Measurements from ENCODE around the gene MSI2. TPM values are rescaled to one million over a fixed set of nuclear protein-coding genes. Genes with fewer than 3 reads are reported as not detected.

Gene MSI2
- total and polyA plus RNA-seq, 7 experiments from 2014 or later = 3.3 to 169 (median 125) TPM

DNA sequence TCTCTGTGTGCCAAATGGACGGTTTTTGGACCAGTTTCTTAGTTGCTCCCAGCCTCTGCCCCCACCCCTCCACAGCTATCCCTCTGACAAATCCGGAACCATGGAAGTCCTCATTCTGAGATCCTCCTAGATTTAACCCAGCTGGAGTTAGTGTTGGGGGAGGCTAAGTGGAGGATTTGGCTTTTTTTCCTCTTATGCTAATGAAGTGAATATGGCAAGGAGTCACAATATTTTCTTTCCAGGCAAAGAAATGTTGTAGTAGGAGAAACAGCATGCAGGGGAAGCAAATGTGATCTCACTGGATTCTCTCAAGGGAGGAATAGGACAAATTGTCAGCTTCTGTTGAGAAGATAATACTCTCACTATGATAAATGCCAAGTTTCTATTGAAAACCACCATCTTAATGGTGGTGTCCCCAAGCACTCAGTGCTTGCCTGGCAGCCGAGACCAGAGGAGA, 159.5 kb downstream of the MSI2 start:
- no peaks in the 10 kb centered on the region for H3K27me3 Mint-ChIP-seq
- DNase-seq = no peak
- peaks cover 12 to 36% (median 29%) of the 10 kb centered on the region in 7 donors for H3K4me1 Mint-ChIP-seq
- H3K4me3 Mint-ChIP-seq = no peak overlapping the region
- H3K27ac Mint-ChIP-seq = peak overlapping the region in 1 of 9 donors; percentile 18
- H3K9me3 Mint-ChIP-seq = peaks cover 0 to 3% (median 0%) of the 10 kb centered on the region in 11 donors
- Histone ChIP-seq H3K4me1 (ENCODE audit: control insufficient read depth in 2 of 2, insufficient read depth in 2 of 2, low read length in 2 of 2) (no peaks in the 10 kb centered on the region), H3K9me3 (ENCODE audit: control insufficient read depth in 2 of 3, low read length in 3 of 3) (no peaks in the 10 kb centered on the region), H3K27me3 (ENCODE audit: control insufficient read depth in 2 of 2, insufficient read depth in 2 of 2, low read length in 2 of 2) (no peaks in the 10 kb centered on the region), H3K36me3 (ENCODE audit: control insufficient read depth in 2 of 3, insufficient read depth in 3 of 3, low read length in 3 of 3) (no peaks in the 10 kb centered on the region), H3K27ac (ENCODE audit: low read depth, low read length) (no peak overlapping the region), H3K4me3 (ENCODE audit: low read length) (no peak overlapping the region)
- ChIA-PET CTCF (no interaction called here), POLR2A (no interaction called here)
- intact Hi-C loops (cut with micrococcal nuclease) = no loop called here
- ATAC-seq = no peak
- peaks cover 9 to 51% (median 19%) of the 10 kb centered on the region in 5 donors for H3K36me3 Mint-ChIP-seq

DNA sequence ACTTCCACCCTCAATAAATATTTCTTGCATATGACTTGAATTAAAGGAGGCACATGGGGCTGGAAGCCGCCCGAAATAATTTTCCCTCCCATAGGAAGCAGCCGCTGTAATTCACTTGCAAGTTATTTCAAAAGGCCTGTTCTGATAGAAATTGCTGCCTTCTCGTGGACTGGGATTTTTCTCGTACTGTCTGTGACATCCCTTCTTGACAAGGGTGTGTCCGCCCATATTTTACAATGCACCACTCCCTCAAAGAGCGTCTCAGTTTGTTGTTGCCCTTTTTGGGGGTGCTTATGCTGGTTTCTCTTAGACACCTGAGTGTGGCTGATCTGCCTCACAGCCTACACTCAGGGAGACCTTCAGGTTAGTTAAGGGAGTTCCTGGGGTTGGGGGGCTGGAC, 160.0 kb downstream of the MSI2 start:
- H3K27me3 Mint-ChIP-seq = no peaks in the 10 kb centered on the region

DNA sequence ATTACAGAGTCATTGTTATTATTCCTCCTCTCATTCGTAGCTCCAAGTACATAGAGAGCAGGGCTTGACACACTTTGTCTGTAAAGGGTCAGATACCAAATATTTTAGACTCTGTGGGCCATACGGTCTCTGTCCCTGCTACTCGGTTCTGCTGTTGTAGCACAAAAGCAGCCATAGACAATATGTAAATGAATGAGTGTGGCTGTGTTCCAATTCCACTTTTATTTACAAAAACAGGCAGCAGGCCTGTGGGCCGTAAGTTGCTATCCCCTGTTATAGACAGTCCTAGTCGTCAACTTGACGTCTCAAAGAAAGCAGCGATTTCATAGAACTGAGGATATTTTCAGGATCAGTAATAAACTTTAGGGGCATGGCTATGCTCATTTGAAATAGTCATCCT, 161.6 kb downstream of the MSI2 start:
- no peak overlapping the region for H3K27ac Mint-ChIP-seq
- Histone ChIP-seq H3K27ac (ENCODE audit: low read depth, low read length) (no peak overlapping the region), H3K4me1 (ENCODE audit: control insufficient read depth in 2 of 2, insufficient read depth in 2 of 2, low read length in 2 of 2) (no peaks in the 10 kb centered on the region), H3K4me3 (ENCODE audit: low read length) (no peak overlapping the region), H3K9me3 (ENCODE audit: control insufficient read depth in 2 of 3, low read length in 3 of 3) (no peaks in the 10 kb centered on the region), H3K27me3 (ENCODE audit: control insufficient read depth in 2 of 2, insufficient read depth in 2 of 2, low read length in 2 of 2) (no peaks in the 10 kb centered on the region), H3K36me3 (ENCODE audit: control insufficient read depth in 2 of 3, insufficient read depth in 3 of 3, low read length in 3 of 3) (no peaks in the 10 kb centered on the region)
- H3K4me1 Mint-ChIP-seq = peaks cover 12 to 44% (median 35%) of the 10 kb centered on the region in 7 donors
- no peaks in the 10 kb centered on the region for H3K27me3 Mint-ChIP-seq
- peaks cover 0 to 3% (median 0%) of the 10 kb centered on the region in 11 donors for H3K9me3 Mint-ChIP-seq
- DNase-seq (no peak), ATAC-seq (no peak)
- intact Hi-C loops (cut with micrococcal nuclease) = no loop called here
- H3K36me3 Mint-ChIP-seq = peaks cover 9 to 55% (median 19%) of the 10 kb centered on the region in 5 donors
- H3K4me3 Mint-ChIP-seq = no peak overlapping the region
- CTCF ChIA-PET = no interaction called here
- POLR2A ChIA-PET = interaction anchor here (0.6 kb wide), 1 partner anchor 44 kb away, joined by 5 read pairs; no protein-coding TSS in a partner anchor

More for the DNA sequence above, 160.0 kb downstream of the MSI2 start:
- peaks cover 9 to 55% (median 19%) of the 10 kb centered on the region in 5 donors for H3K36me3 Mint-ChIP-seq
- Histone ChIP-seq H3K4me3 (ENCODE audit: low read length) (no peak overlapping the region), H3K27ac (ENCODE audit: low read depth, low read length) (no peak overlapping the region), H3K36me3 (ENCODE audit: control insufficient read depth in 2 of 3, insufficient read depth in 3 of 3, low read length in 3 of 3) (no peaks in the 10 kb centered on the region), H3K27me3 (ENCODE audit: control insufficient read depth in 2 of 2, insufficient read depth in 2 of 2, low read length in 2 of 2) (no peaks in the 10 kb centered on the region), H3K9me3 (ENCODE audit: control insufficient read depth in 2 of 3, low read length in 3 of 3) (no peaks in the 10 kb centered on the region), H3K4me1 (ENCODE audit: control insufficient read depth in 2 of 2, insufficient read depth in 2 of 2, low read length in 2 of 2) (no peaks in the 10 kb centered on the region)
- DNase-seq = no peak
- POLR2A ChIA-PET = no interaction called here
- H3K9me3 Mint-ChIP-seq = peaks cover 0 to 3% (median 0%) of the 10 kb centered on the region in 11 donors
- no peak overlapping the region for H3K4me3 Mint-ChIP-seq
- intact Hi-C loops (cut with micrococcal nuclease) = no loop called here
- ATAC-seq = no peak
- peak overlapping the region in 1 of 9 donors; percentile 18 for H3K27ac Mint-ChIP-seq
- H3K4me1 Mint-ChIP-seq = peaks cover 12 to 39% (median 32%) of the 10 kb centered on the region in 7 donors
- CTCF ChIA-PET = no interaction called here

DNA sequence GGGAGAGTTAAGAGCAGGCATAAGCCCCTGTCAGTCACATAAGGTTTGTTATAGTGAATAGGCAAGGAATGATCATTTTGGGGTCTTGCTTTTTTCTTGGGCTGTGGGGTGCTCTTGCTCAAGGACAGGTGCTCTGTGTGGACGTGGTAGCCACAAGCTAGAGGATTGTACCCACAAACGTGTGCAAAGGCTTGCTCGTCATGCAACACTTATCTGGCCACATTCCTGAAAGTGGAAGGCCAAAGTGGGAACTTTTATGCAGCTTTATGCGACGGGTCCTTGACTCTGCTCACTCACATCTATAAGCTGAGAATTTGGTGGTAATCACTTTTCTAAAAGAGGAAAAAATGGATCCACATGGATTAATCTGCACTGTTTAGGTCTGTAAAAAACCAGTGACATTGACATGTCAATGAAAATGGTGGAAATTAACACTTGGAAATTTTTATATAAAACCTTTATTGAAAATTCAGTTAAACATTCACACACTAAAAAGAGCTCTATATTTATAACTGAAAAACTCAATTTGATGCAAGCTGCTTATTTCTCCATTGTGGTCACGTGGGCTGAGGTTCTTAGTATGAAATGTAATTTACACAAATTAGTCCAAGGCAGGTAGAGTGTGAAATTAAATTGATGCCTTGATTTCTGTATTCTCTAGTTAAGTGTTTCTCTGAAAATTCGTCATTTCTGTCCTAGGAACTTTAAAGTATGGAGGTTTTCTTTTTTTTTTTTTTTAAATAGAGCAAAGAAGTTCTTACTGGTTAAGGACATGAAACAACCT, 162.3 kb downstream of the MSI2 start:
- H3K4me1 Mint-ChIP-seq = peaks cover 12 to 51% (median 38%) of the 10 kb centered on the region in 7 donors
- Histone ChIP-seq H3K4me1 (ENCODE audit: control insufficient read depth in 2 of 2, insufficient read depth in 2 of 2, low read length in 2 of 2) (no peaks in the 10 kb centered on the region), H3K27ac (ENCODE audit: low read depth, low read length) (no peak overlapping the region), H3K36me3 (ENCODE audit: control insufficient read depth in 2 of 3, insufficient read depth in 3 of 3, low read length in 3 of 3) (no peaks in the 10 kb centered on the region), H3K4me3 (ENCODE audit: low read length) (no peak overlapping the region), H3K27me3 (ENCODE audit: control insufficient read depth in 2 of 2, insufficient read depth in 2 of 2, low read length in 2 of 2) (no peaks in the 10 kb centered on the region), H3K9me3 (ENCODE audit: control insufficient read depth in 2 of 3, low read length in 3 of 3) (no peaks in the 10 kb centered on the region)
- ChIA-PET CTCF (interaction anchor here (0.6 kb wide), 1 partner anchor 437 kb away, joined by 3 read pairs; no protein-coding TSS in a partner anchor), POLR2A (interaction anchor here (0.6 kb wide), 1 partner anchor 45 kb away, joined by 5 read pairs; no protein-coding TSS in a partner anchor)
- H3K9me3 Mint-ChIP-seq = peaks cover 0 to 3% (median 0%) of the 10 kb centered on the region in 11 donors
- H3K27ac Mint-ChIP-seq = no peak overlapping the region
- no peak for ATAC-seq
- DNase-seq = no peak
- H3K27me3 Mint-ChIP-seq = no peaks in the 10 kb centered on the region
- intact Hi-C loops (cut with micrococcal nuclease) = no loop called here
- H3K4me3 Mint-ChIP-seq = no peak overlapping the region
- H3K36me3 Mint-ChIP-seq = peaks cover 9 to 55% (median 19%) of the 10 kb centered on the region in 5 donors

DNA sequence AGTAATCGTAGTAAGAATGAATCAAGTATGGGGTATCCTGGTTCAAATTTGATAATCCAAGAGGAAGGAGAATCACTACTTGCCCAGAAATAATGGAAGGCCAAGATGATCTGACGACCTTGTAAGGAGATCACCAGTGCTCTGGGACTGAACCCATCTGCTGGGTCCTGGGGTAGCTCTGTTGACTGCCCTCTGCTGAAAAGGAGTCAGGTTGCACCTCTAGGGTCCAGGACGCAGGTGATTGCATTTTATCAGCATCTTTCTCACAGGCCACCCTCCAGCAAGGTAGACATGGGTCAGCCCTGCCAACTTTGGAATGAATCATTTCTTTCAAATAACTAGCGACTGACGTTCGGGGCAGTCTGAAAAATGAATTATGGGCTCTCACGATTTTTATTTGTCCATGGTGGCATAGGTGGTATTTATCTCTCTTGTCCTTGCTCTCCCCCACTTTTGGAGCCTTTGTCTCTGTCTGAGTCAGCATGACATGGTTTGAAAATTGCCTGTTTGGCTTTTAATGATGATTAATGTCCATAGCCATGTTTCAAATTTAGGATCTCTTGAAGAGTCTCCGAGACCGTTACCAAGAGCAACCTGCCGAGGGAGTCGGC, 163.7 kb downstream of the MSI2 start:
- no peak overlapping the region for H3K27ac Mint-ChIP-seq
- POLR2A ChIA-PET = interaction anchor here (0.6 kb wide), 1 partner anchor 75 kb away, joined by 3 read pairs; no protein-coding TSS in a partner anchor

DNA sequence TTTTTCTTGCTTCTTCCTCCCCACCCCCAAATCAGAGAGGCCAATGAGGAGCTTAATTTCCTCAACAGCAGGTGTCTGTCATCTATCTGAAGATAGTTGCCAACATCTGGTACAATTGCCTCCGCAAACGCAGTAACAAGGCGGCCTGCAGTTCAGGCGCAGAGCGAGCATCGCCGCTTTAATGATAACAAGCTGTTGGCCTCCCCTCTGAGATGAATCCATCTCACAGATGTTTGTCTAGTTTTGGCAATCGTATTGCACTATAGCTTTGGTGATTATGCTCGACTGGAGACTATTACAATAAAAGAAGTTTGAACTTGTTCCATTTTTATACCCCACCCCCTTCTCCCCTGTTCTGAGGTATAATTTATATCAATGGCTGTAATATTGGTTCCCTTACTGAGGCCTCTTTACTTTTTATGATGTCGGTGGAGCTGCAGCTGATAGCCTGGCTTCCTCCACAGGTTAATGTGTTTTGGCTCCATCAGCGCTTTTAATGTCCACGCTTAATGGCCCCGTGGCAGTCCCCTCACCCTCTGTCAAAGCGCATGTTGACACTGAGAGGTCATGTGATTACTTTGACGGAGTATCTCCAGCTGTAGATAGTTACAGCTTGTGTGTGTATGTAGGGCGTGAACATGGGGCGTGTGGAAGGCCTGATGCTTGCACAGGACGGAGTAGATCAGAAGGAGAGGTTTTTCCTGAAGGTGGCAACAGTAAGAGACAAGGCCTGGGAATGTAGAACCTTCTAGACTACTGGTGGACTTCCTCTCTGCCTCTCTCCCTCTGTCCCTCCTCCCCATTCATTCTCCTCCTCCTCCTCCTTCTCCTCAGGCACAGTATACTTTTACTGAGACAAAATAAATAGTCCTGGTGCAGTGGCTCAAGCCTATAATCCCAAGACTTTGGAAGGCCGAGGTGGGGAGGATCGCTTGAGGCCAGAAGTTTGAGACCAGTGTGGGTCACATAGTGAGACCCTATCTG, 164.7 kb downstream of the MSI2 start:
- H3K27ac ChIP-seq (ENCODE audit: low read depth, low read length) = no peak overlapping the region
- ChIA-PET POLR2A (interaction anchor here (0.6 kb wide), 1 partner anchor 76 kb away, joined by 3 read pairs; no protein-coding TSS in a partner anchor), CTCF (interaction anchor here (0.6 to 1.2 kb wide), 2 partner anchors 12 to 80 kb away, joined by 3 read pairs; no protein-coding TSS in a partner anchor)
- Mint-ChIP-seq H3K4me3 (no peak overlapping the region), H3K4me1 (peaks cover 25 to 63% (median 48%) of the 10 kb centered on the region in 7 donors), H3K27me3 (no peaks in the 10 kb centered on the region), H3K9me3 (peaks cover 0 to 3% (median 0%) of the 10 kb centered on the region in 11 donors), H3K36me3 (peaks cover 5 to 39% (median 11%) of the 10 kb centered on the region in 5 donors), H3K27ac (peak overlapping the region in 1 of 9 donors; percentile 41)
- intact Hi-C loops (cut with micrococcal nuclease) = no loop called here
- H3K36me3 ChIP-seq (ENCODE audit: control insufficient read depth in 2 of 3, insufficient read depth in 3 of 3, low read length in 3 of 3) = no peaks in the 10 kb centered on the region
- no peaks in the 10 kb centered on the region for H3K9me3 ChIP-seq (ENCODE audit: control insufficient read depth in 2 of 3, low read length in 3 of 3)
- peaks cover 0 to 5% of the 10 kb centered on the region in 2 donors for H3K4me1 ChIP-seq (ENCODE audit: control insufficient read depth in 2 of 2, insufficient read depth in 2 of 2, low read length in 2 of 2)
- no peak for ATAC-seq
- no peaks in the 10 kb centered on the region for H3K27me3 ChIP-seq (ENCODE audit: control insufficient read depth in 2 of 2, insufficient read depth in 2 of 2, low read length in 2 of 2)
- DNase-seq = no peak
- no peak overlapping the region for H3K4me3 ChIP-seq (ENCODE audit: low read length)

More for the DNA sequence above, 163.7 kb downstream of the MSI2 start:
- H3K4me3 ChIP-seq (ENCODE audit: low read length) = no peak overlapping the region
- no peaks in the 10 kb centered on the region for H3K27me3 ChIP-seq (ENCODE audit: control insufficient read depth in 2 of 2, insufficient read depth in 2 of 2, low read length in 2 of 2)
- Mint-ChIP-seq H3K27me3 (no peaks in the 10 kb centered on the region), H3K4me3 (no peak overlapping the region), H3K9me3 (peaks cover 0 to 3% (median 0%) of the 10 kb centered on the region in 11 donors), H3K4me1 (peaks cover 22 to 61% (median 47%) of the 10 kb centered on the region in 7 donors), H3K36me3 (peaks cover 6 to 46% (median 15%) of the 10 kb centered on the region in 5 donors)
- no peak for DNase-seq
- H3K4me1 ChIP-seq (ENCODE audit: control insufficient read depth in 2 of 2, insufficient read depth in 2 of 2, low read length in 2 of 2) = peaks cover 0 to 5% of the 10 kb centered on the region in 2 donors
- intact Hi-C loops (cut with micrococcal nuclease) = no loop called here
- CTCF ChIA-PET = interaction anchor here (1.2 kb wide), 1 partner anchor 11 kb away, joined by 3 read pairs; no protein-coding TSS in a partner anchor
- H3K27ac ChIP-seq (ENCODE audit: low read depth, low read length) = no peak overlapping the region
- no peaks in the 10 kb centered on the region for H3K36me3 ChIP-seq (ENCODE audit: control insufficient read depth in 2 of 3, insufficient read depth in 3 of 3, low read length in 3 of 3)
- H3K9me3 ChIP-seq (ENCODE audit: control insufficient read depth in 2 of 3, low read length in 3 of 3) = no peaks in the 10 kb centered on the region
- ATAC-seq = no peak

Data from naive thymus-derived CD4-positive, alpha-beta T cell (primary cell).